Measurements from ENCODE around the gene CLEC2L.

DNA sequence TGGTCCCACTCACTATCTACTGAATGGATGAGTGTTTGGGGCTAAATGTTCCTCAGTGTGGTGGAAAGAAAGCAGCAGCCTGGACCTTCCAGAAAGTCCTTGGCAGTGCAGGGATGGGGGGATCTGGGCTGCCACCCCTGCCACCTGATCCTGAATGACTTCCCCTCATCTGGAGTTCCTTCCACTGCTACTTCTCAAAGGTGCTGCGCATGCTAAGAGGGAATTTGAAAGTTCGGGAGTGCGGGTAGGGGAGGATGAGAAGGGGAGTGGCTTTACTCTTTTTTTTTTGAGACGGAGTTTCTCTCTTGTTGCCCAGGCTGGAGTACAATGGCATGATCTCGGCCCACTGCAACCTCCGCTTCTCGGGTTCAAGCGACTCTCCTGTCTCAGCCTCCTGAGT is 41.4 kb upstream of the CLEC2L start:
- TF ChIP-seq SP1 (IDR thresholded peaks at IDR 0.05) (no peak), FOXK2 (IDR thresholded peaks at IDR 0.05) (no peak), BHLHE40 (IDR thresholded peaks at IDR 0.05; ENCODE audit: borderline replicate concordance) (no peak), LEF1 (IDR thresholded peaks at IDR 0.05; ENCODE audit: borderline replicate concordance) (no peak), NFRKB (IDR thresholded peaks at IDR 0.05) (no peak)
